GM12878 (cell line): ENCODE measurements around the gene APLP1. TPM values are rescaled to one million over a fixed set of nuclear protein-coding genes. Genes with fewer than 3 reads are reported as not detected.

Experiments used
- ATAC-seq: fragments of 200-7000 bp; cut with Tn5 transposase; 3 replicates; pipeline ENCODE4 v1.9.1; 2020; ENCODE audit warnings: mild to moderate bottlenecking, moderate library complexity
- Bru-seq: library from RNA; stranded (reverse); fragments of 400-500 nt; gene quantifications from one replicate; lab custom pipeline; 2021; lab: Mats Ljungman, UMichigan
- BruChase-seq, 2 experiments: library from RNA; stranded (reverse); fragments of 400-500 nt; gene quantifications; one replicate each; lab custom pipeline; 2021; lab: Mats Ljungman, UMichigan
- BruUV-seq: library from RNA; stranded (reverse); fragments of 400-500 nt; replicated peaks from 2 replicates; lab custom pipeline; 2021; lab: Mats Ljungman, UMichigan
- CTCF ChIA-PET: fragments of 300-600 bp; sonication (Branson Sonifier 250); formaldehyde crosslinking; extraction: SDS; loops from one replicate; lab custom pipeline; 2021; ENCODE audit warnings: inconsistent platforms; lab: Yijun Ruan, JAX
- POLR2A ChIA-PET: fragments of 350-600 bp; formaldehyde crosslinking; extraction: SDS; loops from one replicate; lab custom pipeline; 2021; ENCODE audit warnings: inconsistent platforms; lab: Charles Lee
- RAD21 ChIA-PET: fragments of 300-600 bp; sonication (Branson Sonifier 250); formaldehyde crosslinking; loops from one replicate; lab custom pipeline; 2023; ENCODE audit warnings: antibody characterized with exemption; ENCODE audit not compliant: unreplicated experiment; lab: Charles Lee
- SMC1A ChIA-PET: fragments of 300-600 bp; sonication (Branson Sonifier 250); formaldehyde crosslinking; loops from one replicate; lab custom pipeline; 2023; ENCODE audit not compliant: unreplicated experiment, uncharacterized antibody; lab: Charles Lee
- DNase-seq: peaks from one replicate; pipeline ENCODE4 v3.0.0-alpha.2; 2011; ENCODE audit warnings: low read depth, low spot score
- FAIRE-seq: peaks from 3 replicates; lab custom pipeline; 2011; peaks lifted over from hg19 to GRCh38; lab: Jason Lieb, UNC
- H2AFZ ChIP-seq: 2 replicates; pipeline ENCODE4 v1.6.0; 2011; ENCODE audit warnings: low read depth, low read length, control low read depth; ENCODE audit not compliant: control insufficient read depth
- H3K27ac ChIP-seq: 2 replicates; pipeline ENCODE4 v1.5.1; 2011; ENCODE audit warnings: control low read depth; ENCODE audit not compliant: control insufficient read depth, insufficient read depth
- H3K27me3 ChIP-seq, 2 experiments: replicated peaks in 1 of 2; 2 replicates each; pipeline versions ENCODE4 v1.6.0 to v1.6.1; 2011; ENCODE audit warnings: low read length in 1 of 2; ENCODE audit not compliant: control insufficient read depth in 2 of 2, insufficient read depth in 2 of 2
- H3K36me3 ChIP-seq, 2 experiments: 2 replicates each; pipeline ENCODE4 v1.5.1; 2011; ENCODE audit warnings: low read length in 1 of 2; ENCODE audit not compliant: control insufficient read depth in 2 of 2, insufficient read depth in 2 of 2
- H3K4me1 ChIP-seq: 2 replicates; pipeline ENCODE4 v1.6.1; 2011; ENCODE audit warnings: mild to moderate bottlenecking, low read length, moderate library complexity, mixed read lengths; ENCODE audit not compliant: control insufficient read depth, insufficient read depth
- H3K4me2 ChIP-seq: 2 replicates; pipeline ENCODE4 v1.6.0; 2011; ENCODE audit warnings: control low read depth; ENCODE audit not compliant: control insufficient read depth, insufficient read depth
- H3K4me3 ChIP-seq: fragments of 200-600 bp; sonication (generic); 2 replicates; pipeline ENCODE4 v1.5.1; 2016
- H3K79me2 ChIP-seq: 2 replicates; pipeline ENCODE4 v1.6.0; 2011; ENCODE audit warnings: low read length; ENCODE audit not compliant: control insufficient read depth, insufficient read depth
- H3K9ac ChIP-seq: 2 replicates; pipeline ENCODE4 v1.8.0; 2011; ENCODE audit warnings: low read length, control low read depth, mixed read lengths; ENCODE audit not compliant: control insufficient read depth, insufficient read depth
- H3K9me3 ChIP-seq: replicated peaks from 3 replicates; pipeline ENCODE4 v1.5.1; 2011; ENCODE audit warnings: mild to moderate bottlenecking, low read length; ENCODE audit not compliant: control insufficient read depth, insufficient read depth
- H4K20me1 ChIP-seq: 2 replicates; pipeline ENCODE4 v1.6.0; 2011; ENCODE audit not compliant: control insufficient read depth, insufficient read depth
- DPF2 ChIP-seq: fragments of 450-650 bp; IDR thresholded peaks from 2 replicates; pipeline ENCODE4 v1.6.1; 2017; ENCODE audit warnings: mild to moderate bottlenecking
- EGR1 ChIP-seq, 2 experiments: IDR thresholded peaks; 1 replicate in 1 of 2; 2 replicates in 1 of 2; pipeline ENCODE4 v1.6.1; 2011 to 2012; ENCODE audit warnings: low read depth in 2 of 2, low read length in 2 of 2, borderline replicate concordance in 1 of 2, mild to moderate bottlenecking in 1 of 2, moderate library complexity in 1 of 2
- IKZF1 ChIP-seq: fragments of 450-650 bp; conservative IDR thresholded peaks from 2 replicates; pipeline ENCODE4 v1.6.1; 2017; ENCODE audit warnings: antibody characterized with exemption, mild to moderate bottlenecking
- MTA2 ChIP-seq: fragments of 450-650 bp; IDR thresholded peaks from 2 replicates; pipeline ENCODE4 v1.6.1; 2016; ENCODE audit warnings: low read depth, mild to moderate bottlenecking, moderate library complexity
- NR2F1 ChIP-seq: fragments of 450-650 bp; conservative IDR thresholded peaks from 2 replicates; pipeline ENCODE4 v1.6.1; 2017; ENCODE audit warnings: mild to moderate bottlenecking
- WGBS: methylation state at CpG from one replicate; pipeline ENCODE4 v1.1.6; 2016; ENCODE audit warnings: low lambda C conversion rate; ENCODE audit not compliant: insufficient replicate concordance, insufficient coverage; ENCODE audit errors: missing lambda C conversion rate; 5-methylcytosine and 5-hydroxymethylcytosine counted together
- in situ Hi-C: fragments of 300-500 bp; cut with MboI; formaldehyde crosslinking; loops from 9 replicates; pipeline ENCODE4 v1.14.3; 2018; ENCODE audit warnings: mixed read lengths
- intact Hi-C: fragments of 100-400 bp; cut with micrococcal nuclease; formaldehyde crosslinking; loops from one replicate; pipeline ENCODE4 v1.14.2; 2022; ENCODE audit not compliant: unreplicated experiment
- long read RNA-seq, 2 experiments: library from polyadenylated mRNA; unstranded; transcript quantifications; one replicate each; pipeline ENCODE4 v2.0.0, GENCODE V29; 2019 to 2020
- polyA minus RNA-seq, 3 experiments: library from RNA; depleted of rRNA, polyadenylated mRNA; stranded (reverse); fragments of >200 nt; gene quantifications; 2 replicates each; pipeline ENCODE4 v1.2.3, GENCODE V29; 2011
- polyA plus RNA-seq, 11 experiments: library from polyadenylated mRNA; depleted of rRNA in 4 of 11; unstranded in 6 of 11; stranded (reverse) in 5 of 11; fragments of >200 nt; fragmentation: Nextera tagmentation in 4 of 11; fragmentation: Illumina TruSeq in 1 of 11; extraction: Ambion mirVana in 4 of 11; extraction: Trizol in 1 of 11; gene quantifications; 1 replicate in 1 of 11; 2 replicates in 10 of 11; pipeline versions ENCODE4 v1.2.1 to v1.2.3, GENCODE V29; 2011 to 2016; ENCODE audit warnings: inconsistent platforms in 2 of 11, missing spikeins in 2 of 11, low read depth in 1 of 11
- total RNA-seq, 4 experiments: library from RNA; depleted of rRNA in 3 of 4; stranded (reverse); fragments of >200 nt in 3 of 4; fragmentation: Illumina TruSeq in 1 of 4; extraction: Trizol in 1 of 4; gene quantifications; 2 replicates each; pipeline versions ENCODE4 v1.2.1 to v1.2.3, GENCODE V29; 2013 to 2021

APLP1 gene
- total RNA-seq (2013; cell fraction: nucleolus; rRNA removed) = 0.23 and 0.47 TPM in 2 replicates
- total RNA-seq (2014; rRNA removed) (1.0 and 1.9 TPM in 2 replicates), total RNA-seq (2014; rRNA removed; fragmentation: Illumina TruSeq; extraction: Trizol) (0.45 TPM in 1 of 2 replicates, not detected in the other), total RNA-seq (2021) (0.51 and 1.5 TPM in 2 replicates), polyA plus RNA-seq (2011; rRNA removed) (1.3 and 2.2 TPM in 2 replicates), polyA plus RNA-seq (2014; fragmentation: Illumina TruSeq; extraction: Trizol) (0.91 TPM in 1 of 2 replicates, not detected in the other), polyA plus RNA-seq (2014; fragmentation: Nextera tagmentation; extraction: Ambion mirVana) (under 1 TPM in 1 of 2 experiments, not detected in 1; 0.07 TPM), polyA plus RNA-seq (2014; rRNA removed) (0.62 and 0.83 TPM in 2 replicates), polyA plus RNA-seq (2016; fragmentation: Nextera tagmentation; extraction: Ambion mirVana) (1 to 10 TPM; 1.2 to 1.8 TPM), polyA minus RNA-seq (2011; rRNA and poly(A)+ RNA removed) (1.3 and 6.9 TPM in 2 replicates), Bru-seq, nascent RNA (percentile 11 among the genes with signal in this experiment), BruChase-seq, experiment 1, labeled RNA remaining after a 6-hour chase (percentile 20 among the genes with signal in this experiment), BruChase-seq, experiment 2, labeled RNA remaining after a 2-hour chase (percentile 19 among the genes with signal in this experiment)
- 1.2 TPM for polyA plus RNA-seq (2011; ENCODE audit: low read depth)
- 1.5 and 1.8 TPM in 2 replicates for polyA plus RNA-seq (2011; cell fraction: cytosol; rRNA removed)
- polyA plus RNA-seq (2011; cell fraction: nucleus; rRNA removed) = 5.1 and 5.7 TPM in 2 replicates
- 1.5 and 1.7 TPM in 2 replicates for polyA plus RNA-seq (2012)
- polyA minus RNA-seq (2011; cell fraction: cytosol; rRNA and poly(A)+ RNA removed) = 1.3 and 1.5 TPM in 2 replicates
- 1.7 and 1.9 TPM in 2 replicates for polyA minus RNA-seq (2011; cell fraction: nucleus; rRNA and poly(A)+ RNA removed)
- long read RNA-seq, experiment 1 = 0 reads
- long read RNA-seq, experiment 2 = 0 reads

GRCh38 chr19:35868172-35868822 is at the start of gene APLP1:
Gene APLP1 (plus strand): TSS chr19:35868574. CDS start chr19:35868637, 63 bp downstream.
- no peak for DNase-seq
- Histone ChIP-seq H3K9ac (no peak within 1 kb of the TSS), H3K27me3 (peaks cover 2 to 4% of the 10 kb centered on the region in 2 experiments; a peak in 1 of 4 replicates), H3K27ac (no peak within 1 kb of the TSS), H3K4me3 (peak within 1 kb of the TSS; percentile 51; the same call in 1 of the 2 replicates), H2AFZ (no peak within 1 kb of the TSS), H3K4me1 (peaks cover 13% of the 10 kb centered on the region), H3K36me3 (no peaks in the 10 kb centered on the region), H3K9me3 (no peaks in the 10 kb centered on the region), H4K20me1 (no peaks in the 10 kb centered on the region), H3K79me2 (no peaks in the 10 kb centered on the region), H3K4me2 (peak within 1 kb of the TSS; percentile 55)
- CTCF ChIA-PET = interaction anchor here (1.1 kb wide), 1 partner anchor 11 kb away, joined by 3 read pairs; no protein-coding TSS in a partner anchor
- no TSS peak for BruUV-seq
- intact Hi-C loops (no loop called here), in situ Hi-C loops (no loop called here)
- TF ChIP-seq DPF2 = peak; percentile 19; the same call in 1 of the 2 replicates
- peak in 1 of 2 experiments; percentile 81; a peak in 2 of 3 replicates for TF ChIP-seq EGR1 (IDR thresholded peaks at IDR 0.05; ENCODE audit: borderline replicate concordance in 1 of 2, low read depth in 2 of 2, low read length in 2 of 2)
- TF ChIP-seq MTA2 = no peak
- TF ChIP-seq IKZF1 = 0 out of 2 replicates have a peak, but pooled peaks have one; percentile 17
- TF ChIP-seq NR2F1 = 0 out of 2 replicates have a peak, but pooled peaks have one; percentile 19
- FAIRE-seq = no peak
- 2% methylated on average over 18 of the region's 60 CpGs for WGBS
- SMC1A ChIA-PET = no interaction called here
- peak; percentile 88 for ATAC-seq
- POLR2A ChIA-PET = interaction anchor here (0.6 kb wide), 1 partner anchor 106 kb away, joined by 6 read pairs; no protein-coding TSS in a partner anchor
- RAD21 ChIA-PET = interaction anchor here (1.5 kb wide), 1 partner anchor 63 kb away, joined by 6 read pairs; no protein-coding TSS in a partner anchor
